Ovary (tissue), 9 donors: ENCODE data around the gene HSPA9. TPM values are rescaled to one million over a fixed set of nuclear protein-coding genes. Genes with fewer than 3 reads are reported as not detected.

Experiments
- DNase-seq, 5 donors: peaks; one replicate each; pipeline ENCODE4 v3.0.0-alpha.2; 2019 to 2020
- H3K27ac ChIP-seq, 2 donors: fragments of 200-600 bp; one replicate each; pipeline versions ENCODE4 v1.5.1 to v1.8.0; 2019 to 2022
- H3K27me3 ChIP-seq: fragments of 200-600 bp; one replicate; pipeline ENCODE4 v1.8.0; 2022
- H3K36me3 ChIP-seq: fragments of 200-600 bp; sonication (generic); one replicate; pipeline ENCODE4 v1.5.1; 2019
- H3K4me1 ChIP-seq: one replicate; pipeline ENCODE4 v1.8.1; 2013; ENCODE audit warnings: mild to moderate bottlenecking, moderate library complexity; ENCODE audit not compliant: insufficient read depth
- H3K4me3 ChIP-seq: fragments of 200-600 bp; sonication (generic); one replicate; pipeline ENCODE4 v1.5.1; 2017
- H3K9me3 ChIP-seq, 2 donors: fragments of 200-600 bp in 1 of 2; sonication (generic) in 1 of 2; one replicate each; pipeline versions ENCODE4 v1.5.1 to v1.8.1; 2013 to 2019; ENCODE audit warnings: mild to moderate bottlenecking in 1 of 2, moderate library complexity in 1 of 2
- CTCF ChIP-seq, 3 donors: fragments of 450-650 bp in 2 of 3; fragments of 200-600 bp in 1 of 3; IDR thresholded peaks; one replicate each; pipeline versions ENCODE4 v1.5.1 to v1.8.0; 2016 to 2022; ENCODE audit warnings: antibody characterized with exemption in 3 of 3, mild to moderate bottlenecking in 1 of 3
- EP300 ChIP-seq: sonication (generic); formaldehyde crosslinking; IDR thresholded peaks from one replicate; pipeline ENCODE4 v1.6.1; 2017; ENCODE audit warnings: antibody characterized with exemption
- POLR2A ChIP-seq: fragments of 450-650 bp; IDR thresholded peaks from one replicate; pipeline ENCODE4 v1.6.1; 2017; ENCODE audit warnings: antibody characterized with exemption, mild to moderate bottlenecking, moderate library complexity
- WGBS, 3 donors: extraction: QIAGEN DNeasy Blood & Tissue Kit in 1 of 3; methylation state at CpG; one replicate each; pipeline versions ENCODE4 v1.1.5 to v1.1.7; 2013 to 2017; 5-methylcytosine and 5-hydroxymethylcytosine counted together
- intact Hi-C, 4 donors: fragments of 100-400 bp; cut with DNase I; formaldehyde crosslinking; loops; one replicate each; pipeline versions ENCODE4 v1.11.0 to v1.15.1; 2022 to 2023
- polyA plus RNA-seq, 2 donors: library from polyadenylated mRNA; stranded (reverse); fragments of 200-250 nt in 1 of 2; fragments of 350-450 nt in 1 of 2; fragmentation: Illumina TruSeq in 1 of 2; extraction: RNeasy Lipid Tissue Mini Kit (QIAGEN cat#74804) in 1 of 2; gene quantifications; one replicate each; pipeline ENCODE4 v1.2.3, GENCODE V29; 2013 to 2014
- total RNA-seq, 7 donors: library from RNA; depleted of rRNA in 2 of 7; stranded (reverse); fragments of >200 nt in 2 of 7; fragmentation: NEBNext Ultra II Directional in 3 of 7; extraction: Animal tissue kit (Norgen Biotek cat#: 25700) in 3 of 7; gene quantifications; one replicate each; pipeline versions ENCODE4 v1.1.0 to v1.2.4, GENCODE V29; 2016 to 2023
- donor health status: DM: no; HTN: no; CAD: no; lungs with moderate emphysema.
- donor health status: DM: no; HTN: no; CAD: no.
- donor health status: Bipolar disorder and iron deficiency.
- donor health status: DM: yes; HTN: yes; CAD: no.
- donor health status: DM: no; HTN: no; CAD: no.
- donor health status: DM: yes; HTN: yes; CAD: no.

The HSPA9 gene
- total and polyA plus RNA-seq, 9 donors = 85.4 to 340 (median 180) TPM

- no peaks in the 10 kb centered on the region for H3K4me1 ChIP-seq
- 85 to 89% (median 87%) methylated on average over 5 of the region's 5 CpGs for WGBS, 3 donors
- intact Hi-C loops = no loop called here
- no peak for DNase-seq
- no peaks in the 10 kb centered on the region for H3K36me3 ChIP-seq
- no peaks in the 10 kb centered on the region for H3K27me3 ChIP-seq
- H3K27ac ChIP-seq = no peak overlapping the region
- H3K9me3 ChIP-seq = no peaks in the 10 kb centered on the region
- H3K4me3 ChIP-seq = no peak overlapping the region
- no peak for TF ChIP-seq CTCF (IDR thresholded peaks at IDR 0.05)
- no peak for TF ChIP-seq POLR2A
- TF ChIP-seq EP300 = no peak
These were observed 41.3 kb upstream of the HSPA9 start for GRCh38 chr5:138616508-138616907.

DNA sequence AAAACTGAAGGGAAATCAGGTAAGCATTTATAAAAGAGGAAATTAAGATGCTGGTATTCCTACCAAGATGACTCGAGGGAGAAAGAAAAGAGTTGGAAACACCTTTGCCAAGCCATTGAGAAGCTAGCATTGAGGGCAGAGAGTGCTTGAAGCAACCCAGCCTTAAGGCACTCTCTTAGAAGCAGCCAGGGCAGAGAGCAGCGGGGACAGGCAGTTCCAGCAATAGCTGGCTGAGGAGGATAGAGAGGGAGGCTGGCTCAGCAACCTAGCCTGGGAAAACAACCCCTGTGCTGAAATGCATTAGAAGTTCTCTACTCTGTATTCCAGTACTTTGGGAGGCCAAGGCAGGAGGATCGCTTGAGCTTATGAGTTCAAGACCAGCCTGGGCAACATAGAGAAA is 40.3 kb upstream of the HSPA9 start:
- Histone ChIP-seq H3K36me3 (no peaks in the 10 kb centered on the region), H3K27me3 (no peaks in the 10 kb centered on the region), H3K4me1 (peaks cover 6% of the 10 kb centered on the region), H3K4me3 (no peak overlapping the region), H3K27ac (no peak overlapping the region), H3K9me3 (no peaks in the 10 kb centered on the region)
- DNase-seq = no peak
- no peak for TF ChIP-seq CTCF (IDR thresholded peaks at IDR 0.05)
- TF ChIP-seq POLR2A = no peak
- WGBS, 3 donors = 87 to 94% (median 94%) methylated on average over 3 of the region's 3 CpGs
- intact Hi-C loops = no loop called here

- no peaks in the 10 kb centered on the region for H3K9me3 ChIP-seq
- TF ChIP-seq EP300 (no peak), CTCF (IDR thresholded peaks at IDR 0.05) (no peak), POLR2A (no peak)
- intact Hi-C loops = no loop called here
- H3K4me3 ChIP-seq = no peak overlapping the region
- WGBS, 3 donors = 37 to 51% (median 39%) methylated on average over 5 of the region's 5 CpGs
- H3K27ac ChIP-seq = peak overlapping the region; percentile 2 to 66
- no peaks in the 10 kb centered on the region for H3K36me3 ChIP-seq
- no peaks in the 10 kb centered on the region for H3K27me3 ChIP-seq
- H3K4me1 ChIP-seq = peaks cover 13% of the 10 kb centered on the region
- DNase-seq = no peak
These were observed 36.5 kb upstream of the HSPA9 start for GRCh38 chr5:138611678-138612218.

- Histone ChIP-seq H3K27ac (peak overlapping the region; percentile 2 to 66), H3K27me3 (no peaks in the 10 kb centered on the region), H3K4me3 (no peak overlapping the region), H3K9me3 (no peaks in the 10 kb centered on the region), H3K36me3 (no peaks in the 10 kb centered on the region), H3K4me1 (peaks cover 13% of the 10 kb centered on the region)
- WGBS, 3 donors = 15 to 19% (median 17%) methylated on average over 16 of the region's 16 CpGs
- intact Hi-C loops = no loop called here
- TF ChIP-seq CTCF (IDR thresholded peaks at IDR 0.05) = no peak
- TF ChIP-seq POLR2A = no peak
- peak; percentile 45 to 66 (median 52) for DNase-seq
These were observed 35.9 kb upstream of the HSPA9 start for GRCh38 chr5:138610918-138611677.
